Measurements from ENCODE around the gene BRAF. TPM values are rescaled to one million over a fixed set of nuclear protein-coding genes. Genes with fewer than 3 reads are reported as not detected.
"Not testable (repeated sequence)": the region's sequence is repeated elsewhere in the genome, so short reads cannot be mapped to it uniquely, and the experiment has no call there.

BRAF gene
- total RNA-seq, 1 donor from 2014 or later = 16.8 TPM

DNA sequence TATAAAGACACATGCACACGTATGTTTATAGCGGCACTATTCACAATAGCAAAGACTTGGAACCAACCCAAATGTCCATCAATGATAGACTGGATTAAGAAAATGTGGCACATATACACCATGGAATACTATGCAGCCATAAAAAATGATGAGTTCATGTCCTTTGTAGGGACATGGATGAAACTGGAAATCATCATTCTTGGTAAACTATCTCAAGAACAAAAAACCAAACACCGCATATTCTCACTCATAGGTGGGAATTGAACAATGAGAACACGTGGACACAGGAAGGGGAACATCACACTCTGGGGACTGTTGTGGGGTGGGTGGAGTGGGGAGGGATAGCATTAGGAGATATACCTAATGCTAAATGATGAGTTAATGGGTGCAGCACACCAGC, 181.5 kb downstream of the BRAF start:
- intact Hi-C loops (cut with DNase I); DNase-seq (ENCODE audit: missing footprints); ATAC-seq: not testable (repeated sequence)

DNA sequence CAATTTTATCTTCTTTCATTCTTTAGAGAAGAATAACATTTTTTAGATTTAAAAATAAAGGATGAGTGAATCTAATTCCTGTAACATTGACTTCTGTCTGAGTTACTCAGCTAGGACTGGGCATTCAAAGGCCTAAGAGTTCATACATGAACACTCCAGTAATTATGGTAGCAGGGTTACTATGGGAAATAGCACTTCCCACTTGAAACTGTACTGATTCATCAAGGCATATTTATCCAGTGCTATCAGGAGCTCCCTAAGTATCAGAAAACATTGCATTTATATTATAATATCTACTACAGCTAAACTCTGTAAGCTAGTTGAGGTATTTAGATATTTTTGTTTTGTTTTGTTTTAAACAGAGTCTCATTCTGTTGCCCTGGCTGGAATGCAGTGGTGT, 186.4 kb downstream of the BRAF start:
- no peak for DNase-seq (ENCODE audit: missing footprints)
- no peak for ATAC-seq
- intact Hi-C loops (cut with DNase I) = no loop called here

DNA sequence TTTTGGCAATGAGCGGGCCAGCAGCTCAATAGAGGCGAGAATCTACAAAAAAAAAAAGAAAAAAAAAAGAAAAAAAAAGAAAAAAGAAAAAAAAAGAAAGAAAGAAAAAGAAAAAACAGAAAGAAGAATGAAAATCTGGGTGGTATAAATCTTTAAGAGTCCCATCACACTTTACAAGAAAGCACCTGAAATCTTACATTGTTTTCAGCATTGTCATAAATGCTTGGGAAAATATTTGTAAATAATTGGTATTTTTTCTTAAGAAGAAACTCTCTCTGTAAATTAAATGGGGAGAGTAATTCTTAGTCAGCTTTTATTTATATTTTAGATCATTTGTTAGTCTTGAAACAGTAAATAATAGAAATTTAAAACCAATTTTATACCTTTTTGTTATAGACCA, 190.0 kb downstream of the BRAF start:
- ATAC-seq = no peak
- no peak for DNase-seq (ENCODE audit: missing footprints)
- intact Hi-C loops (cut with DNase I) = no loop called here

GRCh38 chr7:140734096-140734495, 190.6 kb downstream of the BRAF start:
- ATAC-seq (no peak), DNase-seq (ENCODE audit: missing footprints) (no peak)
- intact Hi-C loops (cut with DNase I) = no loop called here

DNA sequence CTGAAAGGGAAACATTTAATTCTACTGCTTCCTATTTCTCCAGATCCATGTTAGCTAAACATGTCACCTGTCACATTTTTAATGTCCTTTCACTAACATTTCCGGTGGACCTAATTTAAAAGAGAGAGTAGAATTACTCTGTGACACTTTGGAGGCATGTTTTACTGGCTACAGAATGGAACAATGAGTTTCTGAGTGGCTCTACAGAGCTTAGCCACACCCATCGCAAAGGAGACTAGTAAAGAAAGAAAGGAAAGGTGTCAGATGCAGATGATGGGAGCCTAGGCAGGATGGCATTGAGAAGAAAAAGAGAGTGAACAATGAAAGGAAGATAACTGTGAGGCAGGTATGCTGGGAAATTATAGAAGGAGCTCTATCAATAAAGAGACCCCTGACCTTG, 192.3 kb downstream of the BRAF start:
- intact Hi-C loops (cut with DNase I) = no loop called here
- ATAC-seq (no peak), DNase-seq (ENCODE audit: missing footprints) (no peak)

DNA sequence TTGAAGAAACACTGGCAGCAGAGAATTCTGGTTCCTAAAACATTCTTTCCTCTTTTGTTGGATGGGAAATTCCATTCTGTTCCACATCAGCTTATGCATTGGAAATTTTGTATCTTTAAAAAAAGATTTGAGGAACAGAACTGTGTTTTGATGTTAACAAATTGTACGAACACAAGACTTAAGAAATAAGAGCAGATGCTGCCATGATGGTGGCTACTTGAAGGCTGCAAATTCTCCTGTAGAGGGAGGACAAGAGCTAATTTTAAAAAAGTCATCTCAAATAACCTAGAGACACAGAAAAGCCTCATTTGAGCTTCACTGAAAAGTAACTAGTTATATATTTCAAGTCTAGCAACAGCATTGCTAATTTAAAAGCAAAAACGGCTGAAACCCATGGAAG, 198.4 kb downstream of the BRAF start:
- intact Hi-C loops (cut with DNase I) = no loop called here
- ATAC-seq (no peak), DNase-seq (ENCODE audit: missing footprints) (no peak)

- intact Hi-C loops (cut with DNase I) = no loop called here
- ATAC-seq (no peak), DNase-seq (ENCODE audit: missing footprints) (no peak)
These were observed 200.0 kb downstream of the BRAF start for GRCh38 chr7:140724706-140725105.

DNA sequence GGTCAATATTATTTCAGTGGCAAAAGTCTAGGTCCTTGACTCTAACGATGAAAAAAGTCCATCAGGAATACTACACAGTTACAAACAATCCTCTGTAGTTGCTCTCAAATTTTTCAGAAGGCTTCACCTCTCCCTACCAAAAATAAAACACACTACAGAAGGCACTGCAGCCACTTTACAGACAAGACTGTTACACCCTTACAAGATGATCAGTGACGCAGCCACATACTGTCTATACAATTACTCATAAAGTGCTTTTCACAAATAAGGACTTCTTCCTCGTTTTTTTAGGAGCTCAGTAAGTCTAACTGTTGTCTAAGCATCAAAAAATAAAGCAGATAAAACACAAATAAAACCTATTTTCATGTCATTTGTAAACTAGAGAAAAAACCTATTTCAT, 201.2 kb downstream of the BRAF start:
- intact Hi-C loops (cut with DNase I) = no loop called here
- DNase-seq (ENCODE audit: missing footprints) (no peak), ATAC-seq (no peak)

DNA sequence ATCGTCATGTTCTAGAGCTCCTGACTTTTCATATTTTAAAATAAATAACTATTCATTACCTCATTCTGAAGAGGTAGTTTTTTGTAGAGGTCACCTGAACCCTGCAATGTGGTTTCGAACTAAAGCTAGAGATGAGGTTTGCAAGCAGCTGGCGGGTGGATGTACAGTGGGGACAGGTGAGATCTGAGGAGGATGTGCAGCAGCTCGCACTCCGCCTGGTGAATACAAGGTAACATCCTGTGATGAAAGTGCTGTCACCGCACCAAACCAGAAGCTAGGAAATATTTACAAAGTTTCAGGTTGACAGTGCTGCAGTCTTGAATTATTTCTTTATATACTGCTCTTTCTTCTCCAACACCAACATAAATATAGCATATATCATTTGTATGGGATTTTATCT, 201.7 kb downstream of the BRAF start:
- intact Hi-C loops (cut with DNase I) = no loop called here
- DNase-seq (ENCODE audit: missing footprints) (no peak), ATAC-seq (no peak)

- no peak for DNase-seq (ENCODE audit: missing footprints)
- no peak for ATAC-seq
- intact Hi-C loops (cut with DNase I) = no loop called here
These were observed 202.5 kb downstream of the BRAF start for GRCh38 chr7:140722254-140722653.

DNA sequence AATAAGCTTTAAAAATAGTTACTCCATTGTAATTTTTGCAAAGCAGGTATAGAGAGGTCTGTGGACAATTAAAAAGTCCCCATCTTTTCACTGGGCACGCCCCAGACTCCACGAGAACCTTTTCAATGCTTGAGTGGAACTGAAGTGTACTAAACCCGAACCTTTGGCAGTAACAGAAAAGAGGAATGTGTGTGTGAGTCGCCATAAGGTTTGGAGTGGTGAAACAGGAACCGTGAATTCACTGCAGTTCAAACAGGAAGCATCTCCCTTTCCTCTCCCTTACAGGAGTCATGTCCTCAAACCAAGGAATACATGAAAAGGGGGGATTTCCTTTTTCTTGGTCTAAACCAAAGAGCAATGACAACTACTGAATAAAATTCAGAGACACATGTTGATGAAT, 205.0 kb downstream of the BRAF start:
- intact Hi-C loops (cut with DNase I) = no loop called here
- ATAC-seq = no peak
- DNase-seq (ENCODE audit: missing footprints) = no peak

- DNase-seq (ENCODE audit: missing footprints) = no peak
- ATAC-seq = no peak
- intact Hi-C loops (cut with DNase I) = no loop called here
These were observed 210.2 kb downstream of the BRAF start for GRCh38 chr7:140714331-140715040.

DNA sequence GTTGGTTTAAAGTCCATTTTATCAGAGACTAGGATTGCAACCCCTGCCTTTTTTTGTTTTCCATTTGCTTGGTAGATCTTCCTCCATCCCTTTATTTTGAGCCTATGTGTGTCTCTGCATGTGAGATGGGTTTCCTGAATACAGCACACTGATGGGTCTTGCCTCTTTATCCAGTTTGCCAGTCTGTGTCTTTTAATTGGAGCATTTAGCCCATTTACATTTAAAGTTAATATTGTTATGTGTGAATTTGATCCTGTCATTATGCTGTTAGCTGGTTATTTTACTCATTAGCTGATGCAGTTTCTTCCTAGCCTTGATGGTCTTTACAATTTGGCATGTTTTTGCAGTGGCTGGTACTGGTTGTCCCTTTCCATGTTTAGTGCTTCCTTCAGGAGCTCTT, 212.3 kb downstream of the BRAF start:
- ATAC-seq; intact Hi-C loops (cut with DNase I); DNase-seq (ENCODE audit: missing footprints): not testable (repeated sequence)

DNA sequence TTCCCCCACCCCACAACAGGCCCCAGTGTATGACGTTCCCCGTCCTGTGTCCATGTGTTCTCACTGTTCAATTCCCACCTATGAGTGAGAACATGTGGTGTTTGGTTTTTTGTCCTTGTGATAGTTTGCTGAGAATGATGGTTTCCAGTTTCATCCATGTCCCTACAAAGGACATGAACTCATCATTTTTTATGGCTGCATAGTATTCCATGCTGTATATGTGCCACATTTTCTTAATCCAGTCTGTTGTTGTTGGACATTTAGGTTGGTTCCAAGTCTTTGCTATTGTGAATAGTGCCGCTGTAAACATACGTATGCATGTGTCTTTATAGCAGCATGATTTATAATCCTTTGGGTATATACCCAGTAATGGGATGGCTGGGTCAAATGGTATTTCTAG, 216.0 kb downstream of the BRAF start:
- intact Hi-C loops (cut with DNase I); DNase-seq (ENCODE audit: missing footprints): not testable (repeated sequence)

DNA sequence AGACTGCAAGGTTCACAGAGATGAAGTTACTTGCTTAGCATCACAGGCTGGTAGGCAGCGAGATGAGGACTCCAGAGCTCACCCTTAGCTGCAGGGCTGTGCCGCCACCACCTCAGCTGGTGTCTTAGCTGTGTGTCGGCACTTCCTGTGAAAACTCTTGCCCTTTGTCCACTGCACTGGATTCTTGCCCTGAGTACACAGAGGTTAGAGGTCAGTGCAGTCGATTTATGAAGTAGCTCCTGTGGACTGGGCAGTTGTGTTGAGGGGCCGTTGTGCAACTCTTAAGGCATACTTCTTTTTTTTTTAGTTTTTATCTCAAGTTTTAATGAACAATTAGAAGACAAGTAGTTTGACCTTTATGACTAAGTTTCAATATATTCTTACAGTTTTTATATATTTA, 217.6 kb downstream of the BRAF start:
- no peak for ATAC-seq
- DNase-seq (ENCODE audit: missing footprints) = no peak
- intact Hi-C loops (cut with DNase I) = no loop called here

More for the DNA sequence above, 216.0 kb downstream of the BRAF start:
- not testable (repeated sequence) for ATAC-seq

GRCh38 chr7:140704205-140704604, 220.5 kb downstream of the BRAF start:
- DNase-seq (ENCODE audit: missing footprints) (no peak), ATAC-seq (no peak)
- intact Hi-C loops (cut with DNase I) = no loop called here

DNA sequence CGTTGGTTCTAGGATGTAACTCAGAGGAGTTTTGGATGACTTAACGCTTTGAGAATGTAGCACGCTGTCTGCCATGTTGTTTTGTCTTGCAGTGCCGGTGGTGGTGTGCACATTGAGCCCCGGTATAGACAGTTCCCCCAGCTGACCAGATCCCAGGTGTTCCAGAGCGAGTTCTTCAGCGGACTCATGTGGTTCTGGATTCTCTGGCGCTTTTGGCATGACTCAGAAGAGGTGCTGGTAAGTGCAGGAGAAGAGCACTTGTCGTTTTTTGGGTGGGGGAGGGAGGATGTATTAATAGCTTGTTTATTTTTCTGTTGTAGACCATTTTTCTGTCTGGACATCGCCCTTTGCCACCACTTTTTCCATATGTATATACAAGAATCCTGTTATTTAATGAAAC, 222.0 kb downstream of the BRAF start:
- ATAC-seq = no peak
- DNase-seq (ENCODE audit: missing footprints) = no peak
- intact Hi-C loops (cut with DNase I) = no loop called here

- DNase-seq (ENCODE audit: missing footprints) (no peak), ATAC-seq (no peak)
- intact Hi-C loops (cut with DNase I) = no loop called here
These were observed 226.3 kb downstream of the BRAF start for GRCh38 chr7:140698477-140698876.

GRCh38 chr7:140697447-140698143, 227.1 kb downstream of the BRAF start:
- intact Hi-C loops (cut with DNase I) = no loop called here
- DNase-seq (ENCODE audit: missing footprints) = no peak
- ATAC-seq = no peak

GRCh38 chr7:140696680-140697446, 227.9 kb downstream of the BRAF start, which contains the start of gene NDUFB2:
NDUFB2 (plus strand) TSS chr7:140696708; CDS start chr7:140696745, 37 bp downstream.
- DNase-seq (ENCODE audit: missing footprints) (peak; percentile 91), ATAC-seq (peak; percentile 97)
- intact Hi-C loops (cut with DNase I) = no loop called here

Data from Right ventricle myocardium inferior (tissue), 1 donor.